Breast epithelium (tissue), 4 donors: ENCODE results near the gene DDRGK1. TPM values are rescaled to one million over a fixed set of nuclear protein-coding genes. Genes with fewer than 3 reads are reported as not detected.
A peak's percentile ranks its signal among the peaks of the same experiment; 100 is the strongest.

Experiments
- DNase-seq, 2 donors: peaks; one replicate each; pipeline ENCODE4 v3.0.0-alpha.2; 2019; ENCODE audit warnings: low spot score in 2 of 2
- H3K27ac ChIP-seq, 2 donors: fragments of 200-600 bp; sonication (generic) in 1 of 2; one replicate each; pipeline ENCODE4 v1.5.1; 2016 to 2019; ENCODE audit warnings: mild to moderate bottlenecking in 1 of 2
- H3K27me3 ChIP-seq, 2 donors: fragments of 200-600 bp; sonication (generic) in 1 of 2; one replicate each; pipeline versions ENCODE4 v1.5.1 to v1.6.0; 2017 to 2019; ENCODE audit warnings: control low read depth in 1 of 2, mild to moderate bottlenecking in 1 of 2
- H3K36me3 ChIP-seq: fragments of 200-600 bp; one replicate; pipeline ENCODE4 v1.5.1; 2019
- H3K4me1 ChIP-seq, 2 donors: fragments of 200-600 bp; sonication (generic); one replicate each; pipeline ENCODE4 v1.5.1; 2016 to 2019; ENCODE audit warnings: control low read depth in 1 of 2
- H3K4me3 ChIP-seq, 3 donors: fragments of 200-600 bp; sonication (generic); 1 replicate in 2 of 3; 2 replicates in 1 of 3; pipeline ENCODE4 v1.5.1; 2016 to 2019; ENCODE audit warnings: mild to moderate bottlenecking in 3 of 3, moderate library complexity in 2 of 3
- H3K9me3 ChIP-seq, 2 donors: fragments of 200-600 bp; sonication (generic) in 1 of 2; one replicate each; pipeline ENCODE4 v1.5.1; 2016 to 2019; ENCODE audit warnings: control low read depth in 1 of 2
- CTCF ChIP-seq, 3 donors: fragments of 450-650 bp; IDR thresholded peaks; one replicate each; pipeline ENCODE4 v1.5.1; 2016 to 2017; ENCODE audit warnings: antibody characterized with exemption in 3 of 3, mild to moderate bottlenecking in 3 of 3, moderate library complexity in 3 of 3
- POLR2A ChIP-seq: fragments of 450-650 bp; IDR thresholded peaks from one replicate; pipeline ENCODE4 v1.6.1; 2016; ENCODE audit warnings: antibody characterized with exemption, mild to moderate bottlenecking, moderate library complexity
- POLR2AphosphoS5 ChIP-seq, 3 donors: sonication (generic); formaldehyde crosslinking; IDR thresholded peaks; one replicate each; pipeline ENCODE4 v1.6.1; 2017; ENCODE audit warnings: antibody characterized with exemption in 3 of 3
- intact Hi-C: fragments of 100-400 bp; cut with DNase I; formaldehyde crosslinking; loops from one replicate; pipeline ENCODE4 v1.15.1; 2023; ENCODE audit warnings: low total_unique reads
- total RNA-seq, 3 donors: library from RNA; depleted of rRNA; stranded (reverse); fragments of >200 nt; gene quantifications; one replicate each; pipeline ENCODE4 v1.1.0, GENCODE V29; 2016

DDRGK1 gene
- total RNA-seq, 3 donors from 2014 or later, result 87.1 to 91.8 (median 89.8) TPM

DNA sequence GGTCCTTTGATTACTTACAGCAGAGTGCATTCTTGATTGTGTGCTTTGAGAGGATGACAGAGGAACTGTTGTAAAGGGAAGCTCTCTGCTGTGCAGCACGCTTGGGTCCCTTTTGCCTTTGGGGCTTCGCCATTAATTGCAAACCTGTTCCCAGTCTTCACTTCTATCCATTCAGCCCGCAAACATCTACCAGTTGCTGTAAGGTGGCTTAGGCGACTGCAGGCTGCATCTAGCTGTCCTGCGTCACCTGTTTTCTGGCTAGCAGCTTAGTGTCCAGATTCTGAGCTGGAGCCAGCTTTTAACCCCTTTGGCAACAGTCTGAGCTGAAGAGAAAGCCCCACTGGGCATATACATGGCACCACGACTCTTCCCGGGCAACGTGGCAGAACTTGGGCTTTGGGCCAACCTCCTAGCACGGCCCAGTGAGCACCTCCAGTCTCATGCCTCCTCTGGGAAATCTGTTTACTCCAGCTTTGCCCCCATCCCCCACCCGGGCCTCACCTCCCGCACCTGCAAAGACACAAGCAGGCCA lies 42.3 kb downstream of the DDRGK1 start:
- Histone ChIP-seq H3K4me1 (peaks cover 10 to 14% of the 10 kb centered on the region in 2 donors), H3K9me3 (no peaks in the 10 kb centered on the region), H3K27ac (no peak overlapping the region), H3K36me3 (no peaks in the 10 kb centered on the region), H3K4me3 (no peak overlapping the region), H3K27me3 (no peaks in the 10 kb centered on the region)
- TF ChIP-seq CTCF (IDR thresholded peaks at IDR 0.05) (no peak), POLR2A (no peak), POLR2AphosphoS5 (IDR thresholded peaks at IDR 0.05) (no peak)
- DNase-seq, result no peak
- intact Hi-C loops, result no loop called here

DNA sequence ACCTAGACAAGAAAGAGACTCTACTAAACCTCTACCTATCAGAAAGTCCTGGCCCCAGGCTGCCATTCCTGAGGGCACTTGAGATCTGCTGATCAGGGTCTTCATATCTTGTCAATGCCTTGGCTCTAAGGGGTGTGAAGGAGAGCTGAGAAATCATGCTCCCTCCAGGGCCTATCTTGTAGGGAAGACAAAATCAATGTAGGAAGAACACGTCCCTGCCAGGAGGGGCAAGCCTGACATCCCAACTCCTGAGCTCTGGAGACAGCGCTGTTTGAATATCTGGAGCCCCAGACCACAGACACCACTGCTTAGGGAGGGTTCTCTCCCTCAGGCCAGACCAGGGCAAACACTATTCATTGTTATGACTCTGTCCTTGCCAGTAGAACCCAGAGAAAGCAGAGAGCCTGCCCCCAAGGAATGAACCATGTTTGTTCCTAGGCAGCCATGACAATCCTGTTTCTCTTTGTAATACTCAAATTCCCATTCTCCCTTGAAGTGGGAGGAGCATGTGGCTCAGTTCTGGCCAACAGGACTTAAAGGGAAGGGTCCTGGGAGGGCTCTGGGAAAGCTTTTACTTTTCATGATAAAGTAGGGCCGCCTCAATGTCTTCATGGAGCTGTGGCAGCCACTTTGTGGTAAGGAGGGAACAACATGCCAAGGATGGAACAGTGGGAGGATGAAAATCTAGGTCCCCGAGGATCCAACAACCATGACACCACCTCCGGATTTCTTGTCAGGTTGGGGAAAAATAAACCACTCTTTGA lies 43.0 kb downstream of the DDRGK1 start:
- TF ChIP-seq POLR2A (no peak), CTCF (IDR thresholded peaks at IDR 0.05) (no peak), POLR2AphosphoS5 (IDR thresholded peaks at IDR 0.05) (no peak)
- H3K27me3 ChIP-seq, result no peaks in the 10 kb centered on the region
- H3K9me3 ChIP-seq, result no peaks in the 10 kb centered on the region
- no peaks in the 10 kb centered on the region for H3K36me3 ChIP-seq
- no peak overlapping the region for H3K27ac ChIP-seq
- DNase-seq, result no peak
- H3K4me3 ChIP-seq, result no peak overlapping the region
- intact Hi-C loops, result no loop called here
- H3K4me1 ChIP-seq, result peaks cover 15 to 19% of the 10 kb centered on the region in 2 donors

GRCh38 chr20:3160418-3160817 lies 44.1 kb downstream of the DDRGK1 start:
- no peak for DNase-seq
- intact Hi-C loops, result no loop called here
- Histone ChIP-seq H3K27me3 (no peaks in the 10 kb centered on the region), H3K4me3 (peak overlapping the region; percentile 86 to 97 (median 94)), H3K27ac (no peak overlapping the region), H3K4me1 (peaks cover 15 to 19% of the 10 kb centered on the region in 2 donors), H3K36me3 (no peaks in the 10 kb centered on the region), H3K9me3 (no peaks in the 10 kb centered on the region)
- no peak for TF ChIP-seq CTCF (IDR thresholded peaks at IDR 0.05)
- TF ChIP-seq POLR2AphosphoS5 (IDR thresholded peaks at IDR 0.05), result no peak
- TF ChIP-seq POLR2A, result no peak

GRCh38 chr20:3158968-3159431 lies 45.5 kb downstream of the DDRGK1 start:
- Histone ChIP-seq H3K27ac (peak overlapping the region; percentile 89 to 90), H3K27me3 (no peaks in the 10 kb centered on the region), H3K36me3 (no peaks in the 10 kb centered on the region), H3K4me1 (peaks cover 15 to 19% of the 10 kb centered on the region in 2 donors), H3K4me3 (peak overlapping the region; percentile 86 to 97 (median 94)), H3K9me3 (no peaks in the 10 kb centered on the region)
- intact Hi-C loops, result no loop called here
- TF ChIP-seq POLR2AphosphoS5 (IDR thresholded peaks at IDR 0.05) (no peak), POLR2A (no peak), CTCF (IDR thresholded peaks at IDR 0.05) (no peak)
- DNase-seq, result no peak

- no peak for DNase-seq
- H3K9me3 ChIP-seq, result no peaks in the 10 kb centered on the region
- H3K27ac ChIP-seq, result no peak overlapping the region
- no peaks in the 10 kb centered on the region for H3K27me3 ChIP-seq
- H3K4me3 ChIP-seq, result peak overlapping the region in 2 of 3 donors; percentile 86 to 94
- TF ChIP-seq POLR2A (no peak), POLR2AphosphoS5 (IDR thresholded peaks at IDR 0.05) (no peak), CTCF (IDR thresholded peaks at IDR 0.05) (no peak)
- intact Hi-C loops, result no loop called here
- no peaks in the 10 kb centered on the region for H3K36me3 ChIP-seq
- H3K4me1 ChIP-seq, result peaks cover 15 to 19% of the 10 kb centered on the region in 2 donors
Observed at GRCh38 chr20:3157817-3158216, 46.7 kb downstream of the DDRGK1 start.
